ENCODE measurements around the gene PTPRD.

PTPRD gene

GRCh38 chr9:8780386-8780785 is 1832.4 kb downstream of the PTPRD start:
- no peak for FAIRE-seq
- TF ChIP-seq TAF1 (IDR thresholded peaks at IDR 0.05; ENCODE audit: borderline replicate concordance, low read depth, low read length) (no peak), POLR2AphosphoS5 (IDR thresholded peaks at IDR 0.05; ENCODE audit: low read depth, low read length) (no peak), POLR2A (IDR thresholded peaks at IDR 0.05; ENCODE audit: low read depth, low read length) (no peak)
- no peak for DNase-seq (ENCODE audit: insufficient read length)

GRCh38 chr9:8779478-8779877 is 1833.3 kb downstream of the PTPRD start:
- DNase-seq (ENCODE audit: insufficient read length) = no peak
- TF ChIP-seq POLR2AphosphoS5 (IDR thresholded peaks at IDR 0.05; ENCODE audit: low read depth, low read length) (no peak), TAF1 (IDR thresholded peaks at IDR 0.05; ENCODE audit: borderline replicate concordance, low read depth, low read length) (no peak)
- FAIRE-seq = no peak

GRCh38 chr9:8778356-8778755 is 1834.4 kb downstream of the PTPRD start:
- FAIRE-seq (no peak), DNase-seq (ENCODE audit: insufficient read length) (no peak)
- TF ChIP-seq POLR2AphosphoS5 (IDR thresholded peaks at IDR 0.05; ENCODE audit: low read depth, low read length) (no peak), POLR2A (IDR thresholded peaks at IDR 0.05; ENCODE audit: low read depth, low read length) (no peak), TAF1 (IDR thresholded peaks at IDR 0.05; ENCODE audit: borderline replicate concordance, low read depth, low read length) (no peak)

- FAIRE-seq (no peak), DNase-seq (ENCODE audit: insufficient read length) (no peak)
- no peak for TF ChIP-seq TAF1 (IDR thresholded peaks at IDR 0.05; ENCODE audit: borderline replicate concordance, low read depth, low read length)
- no peak for TF ChIP-seq POLR2AphosphoS5 (IDR thresholded peaks at IDR 0.05; ENCODE audit: low read depth, low read length)
- no peak for TF ChIP-seq POLR2A (IDR thresholded peaks at IDR 0.05; ENCODE audit: low read depth, low read length)
Measured at GRCh38 chr9:8772302-8772701, 1840.5 kb downstream of the PTPRD start.

GRCh38 chr9:8769153-8769552 is 1843.6 kb downstream of the PTPRD start:
- FAIRE-seq (no peak), DNase-seq (ENCODE audit: insufficient read length) (no peak)
- TF ChIP-seq POLR2A (IDR thresholded peaks at IDR 0.05; ENCODE audit: low read depth, low read length) (no peak), TAF1 (IDR thresholded peaks at IDR 0.05; ENCODE audit: borderline replicate concordance, low read depth, low read length) (no peak), POLR2AphosphoS5 (IDR thresholded peaks at IDR 0.05; ENCODE audit: low read depth, low read length) (no peak)

GRCh38 chr9:8766096-8766495 is 1846.7 kb downstream of the PTPRD start:
- no peak for TF ChIP-seq POLR2A (IDR thresholded peaks at IDR 0.05; ENCODE audit: low read depth, low read length)
- no peak for TF ChIP-seq POLR2AphosphoS5 (IDR thresholded peaks at IDR 0.05; ENCODE audit: low read depth, low read length)
- TF ChIP-seq TAF1 (IDR thresholded peaks at IDR 0.05; ENCODE audit: borderline replicate concordance, low read depth, low read length) = no peak
- FAIRE-seq (no peak), DNase-seq (ENCODE audit: insufficient read length) (no peak)

GRCh38 chr9:8764051-8764450 is 1848.8 kb downstream of the PTPRD start:
- no peak for DNase-seq (ENCODE audit: insufficient read length)
- FAIRE-seq = no peak
- TF ChIP-seq POLR2A (IDR thresholded peaks at IDR 0.05; ENCODE audit: low read depth, low read length) = no peak
- no peak for TF ChIP-seq POLR2AphosphoS5 (IDR thresholded peaks at IDR 0.05; ENCODE audit: low read depth, low read length)
- TF ChIP-seq TAF1 (IDR thresholded peaks at IDR 0.05; ENCODE audit: borderline replicate concordance, low read depth, low read length) = no peak

- FAIRE-seq (no peak), DNase-seq (ENCODE audit: insufficient read length) (no peak)
- TF ChIP-seq TAF1 (IDR thresholded peaks at IDR 0.05; ENCODE audit: borderline replicate concordance, low read depth, low read length) (no peak), POLR2A (IDR thresholded peaks at IDR 0.05; ENCODE audit: low read depth, low read length) (no peak), POLR2AphosphoS5 (IDR thresholded peaks at IDR 0.05; ENCODE audit: low read depth, low read length) (no peak)
Measured at GRCh38 chr9:8762479-8763085, 1850.2 kb downstream of the PTPRD start.

GRCh38 chr9:8760000-8760767 is 1852.6 kb downstream of the PTPRD start:
- DNase-seq (ENCODE audit: insufficient read length) (no peak), FAIRE-seq (no peak)
- TF ChIP-seq POLR2AphosphoS5 (IDR thresholded peaks at IDR 0.05; ENCODE audit: low read depth, low read length) = no peak
- TF ChIP-seq POLR2A (IDR thresholded peaks at IDR 0.05; ENCODE audit: low read depth, low read length) = no peak
- no peak for TF ChIP-seq TAF1 (IDR thresholded peaks at IDR 0.05; ENCODE audit: borderline replicate concordance, low read depth, low read length)

GRCh38 chr9:8757881-8758280 is 1854.9 kb downstream of the PTPRD start:
- no peak for FAIRE-seq
- no peak for TF ChIP-seq TAF1 (IDR thresholded peaks at IDR 0.05; ENCODE audit: borderline replicate concordance, low read depth, low read length)
- no peak for TF ChIP-seq POLR2A (IDR thresholded peaks at IDR 0.05; ENCODE audit: low read depth, low read length)
- TF ChIP-seq POLR2AphosphoS5 (IDR thresholded peaks at IDR 0.05; ENCODE audit: low read depth, low read length) = no peak
- DNase-seq (ENCODE audit: insufficient read length) = no peak

GRCh38 chr9:8754751-8755150 is 1858.1 kb downstream of the PTPRD start:
- FAIRE-seq = no peak
- TF ChIP-seq POLR2A (IDR thresholded peaks at IDR 0.05; ENCODE audit: low read depth, low read length) (no peak), TAF1 (IDR thresholded peaks at IDR 0.05; ENCODE audit: borderline replicate concordance, low read depth, low read length) (no peak), POLR2AphosphoS5 (IDR thresholded peaks at IDR 0.05; ENCODE audit: low read depth, low read length) (no peak)
- no peak for DNase-seq (ENCODE audit: insufficient read length)

GRCh38 chr9:8751406-8751930 is 1861.3 kb downstream of the PTPRD start:
- FAIRE-seq (no peak), DNase-seq (ENCODE audit: insufficient read length) (no peak)
- TF ChIP-seq TAF1 (IDR thresholded peaks at IDR 0.05; ENCODE audit: borderline replicate concordance, low read depth, low read length) = no peak
- no peak for TF ChIP-seq POLR2AphosphoS5 (IDR thresholded peaks at IDR 0.05; ENCODE audit: low read depth, low read length)
- no peak for TF ChIP-seq POLR2A (IDR thresholded peaks at IDR 0.05; ENCODE audit: low read depth, low read length)

Data from GM12892 (cell line).